Ovary (tissue), 3 donors: ENCODE results near the gene MAN2A2.

Source experiments
- CTCF ChIP-seq, 3 donors: fragments of 450-650 bp in 2 of 3; fragments of 200-600 bp in 1 of 3; IDR thresholded peaks; one replicate each; pipeline versions ENCODE4 v1.5.1 to v1.8.0; 2016 to 2022; ENCODE audit warnings: antibody characterized with exemption in 3 of 3, mild to moderate bottlenecking in 1 of 3
- POLR2A ChIP-seq: fragments of 450-650 bp; IDR thresholded peaks from one replicate; pipeline ENCODE4 v1.6.1; 2017; ENCODE audit warnings: antibody characterized with exemption, mild to moderate bottlenecking, moderate library complexity
- donor health status: DM: no; HTN: no; CAD: no.

GRCh38 chr15:90914305-90915080, 11.4 kb downstream of the MAN2A2 start:
- TF ChIP-seq CTCF (IDR thresholded peaks at IDR 0.05) (no peak), POLR2A (no peak)
